Endometrial microvascular endothelial cells (primary cell): ENCODE measurements around the gene HACL1. TPM values are rescaled to one million over a fixed set of nuclear protein-coding genes. Genes with fewer than 3 reads are reported as not detected.
"Not testable (repeated sequence)": the region's sequence is repeated elsewhere in the genome, so short reads cannot be mapped to it uniquely, and the experiment has no call there.

Experiments used
- in situ Hi-C: cut with HindIII; loops from 2 replicates; pipeline ENCODE4 v1.10.0; 2017; ENCODE audit warnings: low sequenced_read_pairs, low pct_unique_long_range_greater_than_20kb; ENCODE audit errors: inconsistent ontology term
- total RNA-seq: library from RNA; depleted of rRNA; stranded (reverse); fragments of >200 nt; gene quantifications from one replicate; pipeline ENCODE4 v1.2.3, GENCODE V29; 2015; ENCODE audit errors: inconsistent ontology term

HACL1 gene
- total RNA-seq, 1 donor from 2014 or later: 29.0 TPM

DNA sequence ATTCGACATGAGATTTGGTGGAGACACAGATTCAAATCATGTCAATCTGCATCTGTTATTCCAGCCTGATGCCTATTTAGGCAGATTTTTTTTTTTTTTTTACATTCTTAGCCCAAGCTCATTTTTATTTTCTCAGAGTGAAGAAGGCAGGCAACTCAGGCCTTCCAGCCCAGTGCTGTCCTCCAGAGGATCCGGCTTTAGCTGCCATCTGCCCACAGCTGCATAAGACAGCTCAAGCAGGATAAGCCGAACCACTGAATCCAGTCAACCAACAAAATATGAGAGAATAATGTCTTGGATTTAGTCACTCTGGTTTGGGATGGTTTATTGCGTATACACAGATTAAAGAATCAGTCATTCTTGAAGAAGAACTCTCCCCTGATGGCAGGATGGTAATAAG, 60.0 kb downstream of the HACL1 start:
- in situ Hi-C loops: no loop called here

DNA sequence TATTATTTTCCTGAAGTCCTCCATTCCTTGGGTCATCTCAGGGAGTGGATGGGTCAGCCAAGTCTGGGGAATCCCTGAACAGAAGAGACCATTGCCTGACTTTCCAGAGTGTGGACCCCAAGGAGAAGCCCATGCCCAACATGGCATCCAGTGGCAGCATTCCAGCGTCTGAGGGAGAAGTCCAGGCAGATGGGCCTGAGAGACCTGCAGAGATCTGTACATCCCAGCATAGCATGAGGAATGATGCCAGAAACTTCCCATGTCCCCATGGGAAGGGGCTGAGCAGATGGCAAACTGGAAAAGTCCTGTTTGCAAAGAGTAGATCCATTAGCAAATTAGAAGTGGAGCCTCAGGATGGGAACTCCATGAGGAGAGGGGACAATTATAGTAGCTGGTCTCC, 62.3 kb downstream of the HACL1 start:
- in situ Hi-C loops: no loop called here

DNA sequence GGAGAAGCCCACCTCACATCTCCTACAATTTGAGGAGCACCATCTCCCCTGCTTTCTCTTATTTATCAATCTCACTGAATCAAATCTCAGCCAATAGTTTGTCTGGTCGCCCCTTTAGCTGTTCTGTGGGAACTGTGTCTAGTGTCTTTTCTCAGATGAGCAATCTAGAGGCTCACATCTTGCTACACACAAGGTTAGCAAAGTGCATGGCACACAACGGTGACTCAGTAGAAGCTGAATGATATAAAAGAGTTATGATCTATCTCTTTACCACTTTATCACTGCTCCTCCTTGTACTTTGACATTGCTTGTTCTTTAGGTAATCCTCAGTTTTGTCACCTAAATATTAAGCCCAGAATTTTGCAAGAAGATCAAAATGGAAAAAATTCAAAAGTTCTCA, 63.0 kb downstream of the HACL1 start:
- in situ Hi-C loops: no loop called here

DNA sequence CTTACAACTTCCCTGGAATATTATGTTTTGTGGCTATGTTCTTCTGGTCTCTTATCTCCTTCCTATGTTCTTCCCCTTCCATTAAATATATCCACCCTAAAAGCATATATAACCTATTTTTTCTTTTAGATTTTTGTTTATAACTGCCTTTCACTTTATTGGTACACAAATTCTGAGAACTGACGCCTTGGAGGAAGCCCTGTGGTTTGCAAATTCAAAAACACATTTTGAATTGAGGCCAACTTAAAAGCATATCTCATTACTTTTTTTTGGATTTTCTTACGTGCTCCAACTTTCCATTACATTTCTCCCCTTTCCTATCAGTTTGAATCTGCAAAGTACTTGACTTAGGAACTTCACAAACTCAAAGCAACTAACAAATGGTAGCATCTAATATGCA, 64.5 kb downstream of the HACL1 start:
- in situ Hi-C loops: no loop called here

DNA sequence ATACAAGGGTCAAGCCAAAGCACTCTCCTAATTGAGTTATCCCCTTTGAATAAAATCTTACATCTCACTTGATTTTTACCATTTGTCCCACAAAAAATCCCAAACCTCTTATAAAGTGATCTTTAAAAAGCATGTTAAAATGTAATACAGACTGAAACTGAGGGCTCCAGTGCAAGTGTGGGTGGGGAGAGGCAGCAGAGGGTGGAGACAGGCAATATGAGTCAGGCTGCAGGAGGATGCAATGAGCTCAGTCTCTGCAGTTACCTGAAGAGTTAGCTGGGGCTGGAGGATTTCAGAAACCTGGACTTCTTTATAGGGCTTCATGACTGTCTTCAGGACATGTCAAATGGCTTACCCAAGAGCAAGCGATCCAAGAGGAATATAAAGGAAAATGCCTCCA, 65.6 kb downstream of the HACL1 start:
- in situ Hi-C loops: no loop called here

DNA sequence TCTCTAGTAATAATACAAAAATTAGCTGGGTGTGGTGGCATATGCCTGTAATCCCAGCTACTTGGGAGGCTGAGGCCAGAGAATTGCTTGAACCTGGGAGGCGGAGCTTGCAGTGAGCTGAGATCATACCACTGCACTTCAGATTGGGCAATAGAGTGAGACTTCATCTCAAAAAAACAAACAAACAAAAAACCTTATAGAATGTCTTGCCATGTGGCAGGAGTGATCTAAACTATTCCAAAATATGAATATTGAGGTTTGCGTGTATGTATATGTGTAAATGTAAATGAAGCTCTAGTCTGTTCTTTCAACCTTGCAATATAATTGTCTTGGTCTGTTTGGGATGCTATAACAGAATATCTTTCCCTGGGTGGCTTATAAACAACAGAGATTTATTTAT, 68.8 kb downstream of the HACL1 start:
- in situ Hi-C loops: not testable (repeated sequence)

DNA sequence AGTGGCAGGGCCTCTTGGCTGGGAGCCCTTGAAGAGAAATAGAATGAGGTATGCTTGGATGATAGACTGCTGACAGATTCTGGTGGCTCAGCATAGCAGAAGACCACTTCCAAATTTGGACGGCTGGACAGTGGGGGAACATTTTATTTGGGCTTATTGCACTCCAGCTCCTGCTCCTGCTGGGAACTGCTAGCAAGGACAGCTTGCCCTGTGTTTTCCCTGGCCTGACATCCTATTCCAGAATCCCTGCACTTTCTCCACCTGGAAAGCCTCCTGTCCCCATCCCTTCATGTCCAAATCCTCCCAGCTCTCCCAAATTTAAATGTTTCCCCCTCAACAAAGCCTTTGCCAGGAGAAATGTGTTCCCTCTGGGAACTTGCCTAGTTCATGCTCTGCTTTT, 70.0 kb downstream of the HACL1 start:
- in situ Hi-C loops: no loop called here

DNA sequence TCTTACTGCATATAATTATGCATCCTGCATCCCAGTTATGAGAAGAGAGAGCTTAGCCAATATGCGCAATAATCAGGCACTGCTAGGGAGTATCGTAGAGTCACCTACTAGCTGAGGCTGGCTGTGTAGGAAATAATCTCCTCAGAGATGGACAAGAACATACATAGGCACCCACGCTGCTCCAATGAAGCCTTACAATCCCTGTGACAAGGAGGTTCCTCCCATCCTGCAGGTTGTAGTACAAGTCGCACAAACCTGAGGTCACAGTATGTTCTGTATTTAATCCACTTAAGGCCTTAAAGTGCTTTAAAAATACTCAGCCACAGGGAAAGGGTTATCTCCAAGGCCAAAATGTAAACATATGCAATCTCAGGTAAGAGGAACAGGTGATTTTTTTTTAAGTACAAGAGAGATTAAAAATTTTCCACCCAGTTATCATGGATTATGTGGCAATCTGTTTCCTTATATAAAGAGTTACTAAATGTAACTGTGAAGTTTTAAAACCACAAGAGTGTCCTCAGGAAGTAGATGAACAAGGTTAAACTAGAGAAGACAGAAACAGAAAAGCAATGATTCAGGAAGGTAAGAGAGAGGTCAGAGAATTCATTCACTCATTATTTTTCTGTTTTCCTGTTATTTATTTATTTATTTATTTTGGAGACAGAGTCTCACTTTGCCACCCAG, 72.4 kb downstream of the HACL1 start:
- in situ Hi-C loops: no loop called here

DNA sequence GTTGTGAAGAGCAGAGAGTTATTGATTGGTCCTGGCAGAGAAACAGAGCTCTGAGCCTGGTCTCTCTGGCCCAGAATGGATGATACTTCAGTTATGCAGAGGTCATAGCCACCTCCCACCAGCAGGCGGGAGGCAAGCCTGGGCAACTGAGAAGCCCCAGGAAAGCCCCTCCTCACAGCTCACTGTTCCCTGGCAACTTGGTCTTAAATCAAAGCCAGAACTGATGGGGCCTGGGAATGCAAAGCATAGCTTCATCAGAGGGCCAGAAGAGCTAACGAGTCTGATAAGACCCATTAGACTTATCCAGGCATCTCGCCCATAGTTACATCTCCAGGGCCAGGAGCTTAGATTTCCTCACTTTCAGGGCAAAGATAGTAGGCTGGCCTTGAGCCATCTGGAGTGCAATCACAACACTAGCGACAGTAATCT, 74.3 kb downstream of the HACL1 start:
- in situ Hi-C loops: no loop called here

DNA sequence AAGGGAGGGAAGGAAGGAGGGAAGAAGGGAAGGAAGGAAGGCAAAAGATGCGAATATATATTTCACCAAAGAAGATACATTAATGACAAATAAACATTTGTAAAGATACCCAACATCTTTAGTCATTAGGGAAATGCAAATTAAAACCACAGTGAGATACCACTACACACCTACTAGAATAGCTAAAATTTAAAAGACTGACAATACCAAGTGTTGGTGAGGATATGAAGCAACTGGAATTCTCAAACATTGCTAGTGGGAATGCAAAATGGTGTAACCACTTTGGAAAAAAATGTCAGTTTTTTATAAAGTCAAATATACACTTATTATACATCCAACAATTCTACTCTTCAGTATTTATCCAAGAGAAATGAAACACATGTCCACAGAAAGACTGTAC, 75.6 kb downstream of the HACL1 start:
- in situ Hi-C loops: no loop called here

DNA sequence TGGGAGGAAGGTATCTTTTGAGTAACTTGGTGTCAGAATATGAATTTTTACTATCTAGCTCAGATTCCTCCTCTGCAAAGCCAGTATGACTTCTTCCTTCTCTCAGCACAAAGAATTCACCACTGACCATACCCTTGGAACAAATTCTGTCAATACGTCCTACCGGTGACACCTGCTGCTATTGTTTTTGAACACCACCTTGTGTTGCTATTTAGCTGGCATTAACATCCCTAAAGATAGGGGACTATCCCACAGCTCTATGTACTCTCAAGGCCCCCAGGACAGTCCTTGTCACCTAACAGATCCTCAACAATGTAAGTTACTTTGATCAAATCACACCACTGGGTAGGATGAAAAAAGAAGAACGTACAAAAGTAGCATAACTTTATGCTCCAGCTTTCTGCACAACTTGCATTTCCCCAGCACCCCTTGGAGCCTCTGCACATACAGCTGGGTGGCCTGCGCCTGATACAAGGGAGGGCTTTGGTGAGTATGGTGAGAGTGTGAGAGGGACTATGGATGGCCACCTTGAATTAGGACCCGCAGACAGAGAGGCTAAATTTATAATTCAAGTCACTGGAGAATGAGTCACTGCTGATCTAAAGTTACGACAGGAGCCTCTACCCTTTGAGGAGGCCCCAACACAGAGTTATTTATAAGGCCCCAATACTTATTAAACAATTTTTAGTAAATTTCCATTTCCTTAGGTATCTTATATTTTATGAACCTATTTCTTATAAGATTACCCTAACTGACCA, 77.5 kb downstream of the HACL1 start:
- in situ Hi-C loops: no loop called here

DNA sequence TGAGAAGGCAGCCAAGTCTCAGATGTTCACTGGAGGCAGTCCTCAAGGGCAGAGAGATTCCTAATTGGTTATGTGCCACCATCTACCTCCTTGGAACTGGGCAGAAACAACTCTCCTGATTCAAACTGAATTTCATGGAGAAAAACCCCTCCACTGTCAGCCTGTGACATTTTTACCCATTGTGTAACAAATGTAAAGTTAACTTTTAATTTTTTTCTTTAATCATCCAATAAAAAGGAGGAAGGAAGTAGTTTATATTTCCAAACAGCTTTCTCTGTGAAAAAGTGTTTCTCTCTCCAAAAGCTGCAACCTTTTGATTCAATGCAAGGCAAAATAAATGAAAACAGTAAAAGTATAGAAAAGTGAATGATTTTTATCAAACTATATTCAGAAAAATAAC, 79.4 kb downstream of the HACL1 start:
- in situ Hi-C loops: no loop called here

DNA sequence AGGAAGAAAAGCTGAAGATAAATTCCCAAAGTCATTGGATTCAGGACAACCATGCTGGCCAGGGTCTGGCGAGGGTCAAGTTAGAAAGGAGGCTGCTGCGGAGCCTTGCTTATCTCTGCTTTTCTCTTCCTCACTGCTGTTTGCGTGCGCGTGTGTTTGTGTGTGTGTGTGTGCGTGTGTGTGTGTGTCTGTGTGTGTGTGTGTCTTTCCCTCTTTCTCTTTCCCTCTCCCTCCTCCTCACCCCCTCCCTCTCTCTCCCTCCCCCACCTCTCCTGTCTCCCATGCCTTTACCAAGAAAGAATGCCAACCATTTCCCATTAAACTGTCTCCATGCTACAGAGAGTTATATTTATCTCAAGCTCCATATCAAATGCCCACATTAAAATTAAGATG, 79.8 kb downstream of the HACL1 start, which contains the start of gene COLQ:
TSS of gene COLQ (minus strand) at position 134 of the 393 bp plus-strand sequence. CDS start at position 53, 81 bp downstream.
- in situ Hi-C loops: no loop called here

DNA sequence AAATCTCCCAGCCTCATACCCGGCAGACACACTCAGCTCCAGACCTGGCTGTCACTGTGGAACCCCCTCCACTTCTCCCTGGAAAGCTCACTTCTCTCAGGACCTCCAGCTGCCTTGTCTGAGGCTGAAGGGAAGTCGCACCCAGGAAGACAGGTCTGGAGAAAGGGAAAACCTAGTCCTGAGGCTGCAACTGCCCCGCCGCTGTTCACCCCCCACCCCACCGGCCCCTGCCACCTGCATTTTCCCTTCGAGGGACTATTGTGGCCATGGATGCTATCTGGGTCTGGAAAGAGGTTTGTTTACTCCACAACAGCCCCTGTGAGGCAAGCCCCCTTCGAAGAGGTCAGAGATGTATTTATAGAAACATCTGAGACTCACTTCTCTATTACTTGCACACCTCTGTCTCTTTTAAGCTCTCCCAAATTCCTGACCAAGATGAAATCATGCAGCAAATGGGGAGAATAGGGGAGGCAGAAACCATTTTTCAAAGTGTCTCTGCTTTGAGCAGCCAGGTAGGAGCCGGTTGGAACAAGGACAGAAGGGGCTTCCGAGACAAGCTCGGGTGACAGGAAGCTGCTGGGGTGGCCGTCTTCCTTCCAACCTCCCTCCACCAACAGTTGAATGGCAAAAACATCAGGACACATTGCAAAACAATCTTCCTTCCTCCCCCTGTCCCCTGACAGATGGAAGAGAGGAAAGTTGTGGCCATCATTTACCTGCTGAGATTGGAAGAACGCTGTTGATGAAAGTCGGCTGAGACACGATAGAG, 80.4 kb downstream of the HACL1 start:
- in situ Hi-C loops: no loop called here

DNA sequence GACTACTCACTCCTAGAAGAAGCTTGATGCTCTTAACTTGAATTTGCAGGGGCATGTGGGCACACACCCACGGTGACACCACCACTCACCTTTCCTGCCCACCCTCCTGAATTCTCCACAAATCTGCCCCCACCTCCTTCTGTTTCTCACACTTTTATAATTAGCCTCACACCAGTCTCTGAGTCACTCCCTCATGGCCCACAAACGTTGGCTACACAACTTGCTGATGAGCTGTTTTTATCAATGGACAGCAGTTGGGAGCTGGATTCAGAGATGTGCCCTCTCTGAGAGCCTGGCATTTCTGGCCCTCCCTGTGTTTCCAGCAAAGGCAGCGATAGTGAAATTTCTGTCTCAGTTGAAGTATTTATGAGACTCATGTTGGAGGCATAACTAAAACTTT, 81.2 kb downstream of the HACL1 start:
- in situ Hi-C loops: no loop called here

DNA sequence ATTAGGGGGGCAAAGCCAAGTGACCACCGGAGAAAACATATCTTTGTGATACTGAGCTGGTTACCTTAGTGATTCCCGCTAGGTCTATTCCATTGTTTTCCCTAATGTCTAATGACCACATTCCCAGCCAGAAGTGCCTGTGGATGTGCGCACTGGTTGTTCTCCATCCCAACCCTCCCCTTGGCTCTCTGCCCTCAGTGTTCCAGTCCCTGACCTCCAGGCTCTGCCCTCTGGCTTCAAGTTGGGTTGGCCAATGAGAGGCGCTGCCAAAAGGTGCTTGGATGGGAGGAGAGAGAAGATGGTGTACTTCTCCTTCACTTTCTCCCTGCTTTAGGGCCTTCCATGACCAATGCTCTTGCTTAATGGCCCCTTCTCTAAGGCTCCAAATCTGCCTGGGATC, 82.3 kb downstream of the HACL1 start:
- in situ Hi-C loops: no loop called here

DNA sequence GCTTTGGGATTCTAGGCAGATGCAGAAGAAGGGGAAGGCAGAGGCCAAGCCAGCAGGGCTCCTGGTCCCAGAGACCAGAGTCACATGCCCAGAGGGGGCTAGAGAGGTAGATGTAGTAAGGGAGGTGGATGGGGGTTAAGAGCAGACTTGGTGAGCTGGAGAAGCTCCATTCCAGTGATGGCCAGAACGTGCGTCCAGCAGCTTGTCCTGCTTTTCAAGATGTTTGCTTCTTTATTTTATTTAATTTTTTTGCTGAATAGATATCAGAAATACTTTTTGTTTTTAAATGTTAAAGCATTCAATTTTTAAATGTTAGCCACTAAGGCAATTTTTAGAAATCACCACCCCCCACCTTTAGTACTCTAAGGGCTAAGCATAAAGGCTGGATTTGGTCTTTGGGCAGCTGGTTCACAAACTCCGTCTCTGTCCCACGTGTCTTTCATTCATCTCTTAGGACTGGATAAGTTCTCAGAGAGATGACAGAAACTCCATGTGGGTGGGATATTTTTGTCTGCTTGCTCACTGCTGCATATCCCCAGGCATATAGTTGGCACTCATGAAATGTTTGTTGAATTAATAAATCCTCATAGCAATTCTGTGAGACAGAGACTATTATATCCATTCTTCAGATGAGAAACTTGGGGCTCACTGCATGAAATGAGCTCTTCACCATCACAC, 86.6 kb downstream of the HACL1 start:
- in situ Hi-C loops: no loop called here

DNA sequence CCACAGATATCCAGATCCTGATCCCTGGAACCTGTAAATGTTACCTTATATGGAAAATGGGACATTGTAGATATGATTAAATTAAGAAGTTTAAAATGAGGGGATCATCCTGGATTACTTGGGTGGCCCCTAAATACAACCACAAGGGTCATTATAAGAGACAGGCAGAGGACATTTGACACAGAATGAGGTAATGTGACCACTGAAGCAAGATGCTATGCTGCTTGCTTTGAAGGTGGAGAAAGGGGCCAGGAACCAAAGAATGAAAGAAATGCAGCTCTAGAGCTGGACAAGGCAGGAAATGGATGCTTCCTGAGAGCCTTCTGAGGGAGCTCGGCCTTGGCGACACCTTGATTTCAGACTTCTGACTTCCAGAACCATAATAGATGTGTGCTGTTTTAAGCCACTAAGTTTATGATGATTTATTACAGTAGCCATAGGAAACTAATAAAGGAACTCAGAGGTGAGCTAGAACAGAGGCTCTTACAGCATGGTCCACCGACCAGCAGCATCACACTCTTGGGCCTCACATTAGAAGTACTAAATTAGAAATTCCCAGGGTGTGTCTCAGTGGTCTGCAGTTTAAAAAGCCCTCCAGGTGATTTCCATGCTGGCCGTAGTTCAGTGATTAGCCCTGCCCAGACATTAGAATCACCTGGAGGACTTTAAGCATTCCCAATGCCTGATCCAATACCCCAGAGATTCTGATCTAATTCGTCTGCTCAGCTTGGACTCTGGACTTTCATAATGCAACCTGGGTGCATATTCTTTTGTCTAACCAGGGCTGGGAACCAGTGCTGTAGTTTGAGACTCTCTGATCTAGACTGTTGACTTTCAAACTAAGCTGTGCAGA, 87.3 kb downstream of the HACL1 start:
- in situ Hi-C loops: no loop called here
